SIG-M5 treated with dmso at 0.1 percent for 504 hours (cell line): Measurements from ENCODE around the gene COQ8A.

Experiments
- DNase-seq: peaks from one replicate; lab custom pipeline; 2025; ENCODE audit not compliant: unreplicated experiment; lab: John Stamatoyannopoulos, UW

Gene COQ8A

DNA sequence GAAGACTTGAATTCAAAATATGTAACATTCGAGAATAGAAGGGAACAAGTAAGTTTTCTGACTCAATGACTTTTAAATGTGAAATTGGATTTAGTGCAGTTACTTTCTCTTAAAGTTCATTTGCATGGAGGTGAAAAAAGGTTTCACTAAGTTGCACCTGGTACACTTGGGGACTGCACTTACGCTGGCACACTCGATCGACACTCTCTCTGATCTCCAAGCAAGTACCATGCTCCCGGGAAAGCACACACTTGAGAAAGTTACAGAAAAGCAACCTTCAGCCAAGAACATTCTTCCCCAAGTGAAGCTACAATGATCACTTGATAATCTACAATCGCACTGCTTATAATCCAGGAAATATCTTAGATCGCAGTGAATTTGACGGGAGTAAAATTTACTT, 63.1 kb downstream of the COQ8A start:
- DNase-seq = no peak

DNA sequence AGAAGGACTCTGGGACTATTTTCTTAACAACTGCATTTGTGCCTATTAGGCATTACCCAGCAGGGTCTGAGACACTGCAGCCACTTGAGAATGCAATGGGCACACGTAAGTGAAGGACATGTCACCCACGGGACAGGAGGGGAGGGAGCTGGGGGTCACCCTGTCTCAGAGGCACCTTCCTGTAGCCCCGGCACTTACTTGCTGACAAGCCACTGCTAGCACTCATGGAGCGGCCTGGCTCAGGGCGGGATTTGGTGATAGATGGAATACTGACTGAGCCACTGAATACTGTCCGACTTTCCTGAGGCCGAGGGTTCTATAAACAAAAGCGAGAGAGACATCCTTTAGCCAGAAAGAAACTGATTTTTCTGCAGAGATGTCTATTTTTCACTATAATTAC, 64.7 kb downstream of the COQ8A start:
- DNase-seq = no peak

DNA sequence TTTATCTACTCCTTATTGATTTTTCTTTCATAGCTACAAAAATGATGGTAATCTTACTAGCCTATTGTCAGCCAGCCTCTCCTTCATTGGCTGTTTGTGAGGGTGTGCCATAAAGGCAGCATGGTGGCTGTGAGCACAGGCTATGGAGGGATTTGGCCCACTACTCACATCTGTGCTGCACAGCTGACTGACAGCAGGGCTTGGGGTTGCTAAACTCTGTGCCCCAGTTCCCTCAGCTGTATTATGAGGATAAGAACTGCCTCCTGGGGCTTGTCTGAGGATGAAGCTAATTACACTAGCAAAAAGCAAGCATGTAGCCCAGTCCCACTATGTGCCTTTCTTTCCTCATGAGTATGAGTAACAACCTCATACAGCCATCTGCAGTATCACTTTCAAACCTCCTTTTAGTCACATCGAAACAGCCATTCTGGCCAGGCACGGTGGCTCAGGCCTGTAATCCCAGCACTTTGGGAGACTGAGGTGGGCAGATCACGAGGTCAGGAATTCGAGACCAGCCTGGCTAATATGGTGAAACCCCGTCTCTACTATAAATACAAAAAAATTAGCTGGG, 66.2 kb downstream of the COQ8A start:
- no peak for DNase-seq

DNA sequence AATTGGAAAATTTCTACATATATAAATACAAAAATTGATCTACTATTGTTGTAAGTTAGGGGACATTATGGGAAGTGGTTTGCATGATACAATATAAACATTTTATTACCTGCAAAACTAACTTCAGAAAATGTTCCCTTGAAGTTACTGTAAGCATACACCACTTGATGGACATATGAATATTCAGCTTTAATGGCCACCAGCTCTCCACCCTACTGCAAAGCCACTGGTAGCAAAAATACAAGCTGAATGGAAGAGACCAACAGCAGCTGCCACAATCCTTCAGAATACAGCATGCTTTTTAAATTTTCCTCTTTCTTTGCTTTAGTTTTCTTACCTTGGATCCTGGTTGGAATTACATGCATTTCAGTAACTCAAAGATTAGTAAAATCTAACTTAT, 69.8 kb downstream of the COQ8A start:
- no peak for DNase-seq

DNA sequence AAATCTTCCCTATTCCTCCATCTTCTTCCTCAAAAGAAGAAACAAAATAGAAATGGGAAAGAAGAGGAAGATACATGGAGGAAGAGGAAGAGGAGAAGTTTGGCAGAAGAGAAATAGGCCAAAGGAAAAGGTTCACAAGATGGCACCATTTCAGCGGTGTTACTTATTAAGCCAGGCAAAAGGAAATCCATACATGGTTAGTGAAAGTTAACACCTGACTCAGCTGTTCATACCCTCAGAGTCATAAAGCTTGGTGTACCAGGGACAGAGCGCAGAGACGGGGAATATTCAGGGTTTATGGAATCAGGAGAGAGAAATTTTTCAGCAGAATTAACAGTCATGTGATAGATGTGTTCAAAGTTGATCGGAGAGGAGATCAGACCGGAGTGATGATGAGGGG, 70.6 kb downstream of the COQ8A start:
- no peak for DNase-seq

DNA sequence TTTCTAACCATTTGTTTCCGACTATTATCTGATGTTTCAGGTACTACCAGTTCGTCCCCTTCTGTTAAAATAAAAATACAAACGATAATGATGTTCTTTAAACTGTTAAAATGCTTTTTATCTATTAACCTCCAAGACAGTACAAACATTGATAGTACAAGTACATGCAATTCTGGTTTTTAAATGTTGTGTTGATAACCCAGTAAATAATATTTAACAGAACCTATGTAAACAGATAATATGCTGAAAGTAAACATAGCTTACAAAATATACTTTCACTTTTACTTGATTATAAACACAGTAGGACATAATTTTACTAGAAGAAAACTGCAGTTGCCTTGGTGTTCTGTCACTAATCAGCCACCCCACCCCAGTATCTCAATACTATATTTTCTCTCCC, 76.9 kb downstream of the COQ8A start:
- no peak for DNase-seq

DNA sequence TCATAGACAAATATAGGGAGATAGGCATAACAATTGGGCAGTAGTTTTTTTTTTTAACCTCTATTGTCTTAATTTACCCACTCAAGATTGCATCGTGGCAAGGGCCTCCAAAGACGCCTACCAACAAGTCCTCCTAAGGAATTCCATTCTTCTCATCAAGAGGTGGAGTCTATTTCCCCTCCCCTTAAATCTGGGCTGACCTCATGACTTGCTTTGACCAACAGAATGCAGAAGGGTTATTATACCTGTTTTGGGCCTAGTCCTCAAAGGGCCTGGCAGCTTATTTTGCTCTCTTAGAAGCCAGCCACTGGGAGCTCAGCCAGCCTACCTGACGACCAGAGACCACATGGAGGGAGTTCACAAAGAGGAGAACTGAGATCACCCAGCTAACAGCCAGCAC, 92.3 kb downstream of the COQ8A start:
- DNase-seq = no peak

DNA sequence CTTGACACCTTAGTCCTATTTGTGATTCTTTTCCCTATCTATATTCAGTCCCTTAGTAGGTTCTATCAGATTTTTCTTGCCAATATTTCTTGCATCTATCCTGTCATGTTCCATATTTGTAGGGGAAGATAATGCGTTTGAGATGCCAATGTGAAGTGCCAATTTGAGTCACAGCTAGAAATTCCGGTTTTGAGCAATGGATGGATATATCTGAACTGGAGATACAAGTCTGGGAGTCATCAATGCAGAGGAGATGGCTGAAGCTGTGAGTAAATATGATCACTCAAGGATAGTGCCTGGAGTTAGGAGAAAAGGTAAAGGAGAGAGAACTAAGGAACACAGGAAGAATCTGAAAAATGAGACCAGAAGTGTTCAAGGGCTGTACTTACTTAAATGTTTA, 93.8 kb downstream of the COQ8A start:
- DNase-seq = no peak

DNA sequence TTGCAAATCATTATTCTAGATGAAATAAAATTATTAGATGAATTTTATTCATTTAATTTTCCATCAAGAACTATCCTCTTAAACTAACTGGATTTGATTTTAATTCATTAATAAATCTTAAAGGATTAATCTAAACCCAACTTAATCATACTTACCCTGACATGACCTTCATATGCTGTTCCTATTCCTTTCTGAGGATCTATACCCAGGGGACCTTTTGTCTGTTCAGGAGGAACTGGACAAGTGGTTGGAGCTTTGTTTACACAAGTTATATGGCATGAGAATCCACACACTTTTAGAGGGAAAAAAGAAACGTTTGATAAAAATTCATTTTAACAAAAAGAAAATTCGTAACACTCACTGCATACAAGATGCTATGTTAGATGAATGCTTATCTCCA, 95.2 kb downstream of the COQ8A start:
- no peak for DNase-seq

DNA sequence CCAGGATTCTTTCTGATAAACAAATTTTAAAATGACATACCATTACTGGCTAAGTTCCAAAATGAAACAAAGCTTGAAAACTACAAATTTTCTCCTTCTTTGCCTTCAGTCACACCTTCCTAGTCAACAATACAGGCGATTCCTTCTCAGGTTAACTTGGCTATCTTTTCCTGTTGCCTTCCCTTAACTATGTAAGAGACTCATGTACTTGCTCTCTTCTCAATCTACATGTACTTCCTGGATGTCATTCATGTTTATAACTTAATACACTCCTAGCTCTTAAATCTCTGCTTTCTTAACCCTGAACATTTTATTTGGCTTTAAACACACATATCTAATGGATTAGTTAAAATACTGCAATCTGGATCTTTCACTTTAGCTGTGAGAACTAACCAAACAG, 97.0 kb downstream of the COQ8A start:
- no peak for DNase-seq
